ENCODE data around the gene RGL3. TPM values are rescaled to one million over a fixed set of nuclear protein-coding genes. Genes with fewer than 3 reads are reported as not detected.
A peak's percentile ranks its signal among the peaks of the same experiment; 100 is the strongest.
"Not testable (repeated sequence)": the region's sequence is repeated elsewhere in the genome, so short reads cannot be mapped to it uniquely, and the experiment has no call there.

Gene RGL3
- total RNA-seq, 5 donors from 2014 or later (not counting 1 experiment from before 2014, with no cell fraction given) = 0.22 to 0.72 (median 0.50) TPM; not detected in 2

DNA sequence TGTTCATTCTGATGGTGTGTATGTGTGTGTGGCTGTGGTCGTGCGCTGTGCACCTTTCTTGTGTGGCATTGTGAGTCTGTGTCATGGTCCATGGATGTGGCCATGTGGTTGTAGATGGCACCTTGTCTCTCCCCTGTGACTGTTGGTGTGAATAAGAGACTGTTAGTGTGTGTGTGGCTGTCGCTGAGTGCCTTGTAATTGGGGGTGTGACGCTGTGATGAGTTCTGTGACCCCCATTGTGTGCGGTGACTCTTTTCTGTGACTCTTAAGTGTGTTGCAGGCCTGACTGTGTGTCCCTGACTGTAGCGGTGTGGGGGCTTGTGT lies 63.1 kb downstream of the RGL3 start:
- Histone ChIP-seq H3K4me1 (ENCODE audit: control insufficient read depth in 1 of 2, extremely low read depth in 1 of 2, insufficient read depth in 2 of 2, low read length in 2 of 2) (peaks cover 4 to 18% of the 10 kb centered on the region in 2 experiments), H3K36me3 (ENCODE audit: control insufficient read depth in 2 of 2, extremely low read depth in 1 of 2, insufficient read depth in 1 of 2, low read length in 1 of 2) (no peaks in the 10 kb centered on the region), H3K4me3 (ENCODE audit: control insufficient read depth in 1 of 2, extremely low read depth in 1 of 2, low read length in 1 of 2) (peak overlapping the region in 1 of 2 donors; percentile 35), H3K9me3 (no peaks in the 10 kb centered on the region), H3K27me3 (replicated peaks in 1 of 2; ENCODE audit: control insufficient read depth in 2 of 2, extremely low read depth in 1 of 2, insufficient read depth in 2 of 2, low read length in 1 of 2) (peaks cover 0 to 13% of the 10 kb centered on the region in 2 experiments), H3K27ac (ENCODE audit: low read length) (no peak overlapping the region)
- 93% methylated on average over 6 of the region's 6 CpGs for WGBS (ENCODE audit: insufficient coverage)
- Mint-ChIP-seq H3K36me3 (no peaks in the 10 kb centered on the region), H3K27me3 (peaks cover 8 to 9% of the 10 kb centered on the region in 2 donors), H3K9me3 (no peaks in the 10 kb centered on the region), H3K4me3 (peak overlapping the region; percentile 65 to 84 (median 72)), H3K4me1 (peaks cover 9 to 21% (median 13%) of the 10 kb centered on the region in 3 donors), H3K27ac (no peak overlapping the region)
- DNase-seq (no peak), ATAC-seq (replicated peaks in 1 of 4) (no peak)
- ChIA-PET CTCF (no interaction called here), POLR2A (no interaction called here)

DNA sequence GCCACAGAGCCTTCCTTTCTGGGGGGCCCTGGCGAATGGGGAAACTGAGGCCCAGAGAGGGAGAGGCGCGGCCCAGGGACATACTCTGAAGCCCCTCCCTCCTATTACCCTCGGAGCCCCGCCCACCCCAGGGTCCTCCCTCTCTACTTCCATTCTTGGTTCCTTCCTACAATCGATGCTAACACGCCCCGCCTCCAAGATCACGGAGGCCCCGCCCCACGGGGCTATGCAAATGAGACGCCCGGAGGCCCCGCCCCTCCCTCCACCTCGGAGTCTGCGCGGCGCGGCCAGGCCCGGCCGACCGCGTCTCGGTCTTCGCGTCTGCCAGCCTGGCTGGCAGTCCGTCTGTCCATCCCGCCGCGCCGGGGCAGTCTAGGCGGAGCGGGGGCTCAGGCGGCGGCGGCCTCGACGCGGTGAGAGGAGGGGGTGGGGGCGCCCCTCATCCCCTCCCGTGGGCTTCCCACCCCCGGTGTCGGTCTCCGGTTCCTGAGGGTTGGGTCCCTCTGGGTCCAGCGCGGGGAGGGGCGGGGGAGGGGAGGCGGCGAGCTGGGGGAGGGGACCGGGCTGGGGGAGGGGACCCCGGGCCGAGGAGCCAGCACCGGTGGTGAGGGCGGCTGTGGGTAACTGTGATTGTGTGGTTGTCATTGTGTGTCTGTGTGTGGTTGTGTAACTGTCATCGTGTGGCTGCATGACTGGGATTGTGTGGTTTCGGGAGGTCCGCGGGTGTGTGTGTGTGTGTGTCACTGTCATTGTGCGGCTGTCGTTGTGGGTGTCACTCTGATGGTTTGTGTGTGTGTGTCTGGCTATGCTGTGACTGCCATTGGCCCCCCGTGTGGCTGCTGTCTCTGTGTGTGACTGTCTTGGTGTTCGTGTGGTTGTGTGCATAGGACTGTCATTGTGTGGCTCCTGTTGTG lies 63.7 kb downstream of the RGL3 start, which contains the start of gene PLPPR2:
PLPPR2 (plus strand) TSS at position 273 of the 914 bp plus-strand sequence. CDS start 2,242 bp downstream, outside the sequence.
- Histone ChIP-seq H3K4me3 (ENCODE audit: control insufficient read depth in 1 of 2, extremely low read depth in 1 of 2, low read length in 1 of 2) (peak within 1 kb of the TSS; percentile 26 to 35), H3K4me1 (ENCODE audit: control insufficient read depth in 1 of 2, extremely low read depth in 1 of 2, insufficient read depth in 2 of 2, low read length in 2 of 2) (peaks cover 4 to 18% of the 10 kb centered on the region in 2 experiments), H3K27me3 (replicated peaks in 1 of 2; ENCODE audit: control insufficient read depth in 2 of 2, extremely low read depth in 1 of 2, insufficient read depth in 2 of 2, low read length in 1 of 2) (peaks cover 0 to 13% of the 10 kb centered on the region in 2 experiments), H3K36me3 (ENCODE audit: control insufficient read depth in 2 of 2, extremely low read depth in 1 of 2, insufficient read depth in 1 of 2, low read length in 1 of 2) (no peaks in the 10 kb centered on the region), H3K27ac (ENCODE audit: low read length) (no peak within 1 kb of the TSS), H3K9me3 (no peaks in the 10 kb centered on the region)
- H3K9me3 Mint-ChIP-seq = no peaks in the 10 kb centered on the region
- POLR2A ChIA-PET = no interaction called here
- H3K27me3 Mint-ChIP-seq = peaks cover 8 to 9% of the 10 kb centered on the region in 2 donors
- peaks cover 9 to 21% (median 13%) of the 10 kb centered on the region in 3 donors for H3K4me1 Mint-ChIP-seq
- H3K4me3 Mint-ChIP-seq = peak within 1 kb of the TSS; percentile 65 to 84 (median 72)
- WGBS (ENCODE audit: insufficient coverage) = 8% methylated on average over 35 of the region's 62 CpGs
- CTCF ChIA-PET = no interaction called here
- no peak within 1 kb of the TSS for H3K27ac Mint-ChIP-seq
- ATAC-seq (replicated peaks in 1 of 4) = peak; percentile 80 to 97 (median 89)
- H3K36me3 Mint-ChIP-seq = no peaks in the 10 kb centered on the region
- peak; percentile 49 to 89 (median 80) for DNase-seq

DNA sequence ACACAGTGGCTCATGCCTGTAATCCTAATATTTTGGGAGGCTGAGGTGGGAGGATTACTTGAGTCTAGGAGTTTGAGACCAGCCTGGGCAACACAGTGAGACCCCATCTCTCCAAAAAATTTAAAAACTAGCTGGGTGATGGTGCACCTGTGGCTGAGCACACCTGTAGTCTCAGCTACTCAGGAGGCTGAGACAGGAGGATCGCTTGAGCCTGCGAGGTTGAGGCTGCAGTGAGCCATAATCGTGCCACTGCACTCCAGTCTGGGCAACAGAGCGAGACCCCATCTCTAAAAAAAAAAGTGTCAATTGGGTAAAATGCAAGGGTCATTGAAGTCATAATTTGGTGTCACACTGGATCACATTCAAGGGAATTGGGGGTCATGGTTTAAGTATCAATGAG lies 65.0 kb downstream of the RGL3 start:
- H3K9me3 ChIP-seq; DNase-seq; CTCF ChIA-PET; H3K27ac Mint-ChIP-seq; H3K9me3 Mint-ChIP-seq; H3K27me3 Mint-ChIP-seq; H3K4me3 ChIP-seq (ENCODE audit: control insufficient read depth in 1 of 2, extremely low read depth in 1 of 2, low read length in 1 of 2); ATAC-seq (replicated peaks in 1 of 4); H3K36me3 ChIP-seq (ENCODE audit: control insufficient read depth in 2 of 2, extremely low read depth in 1 of 2, insufficient read depth in 1 of 2, low read length in 1 of 2); POLR2A ChIA-PET; H3K36me3 Mint-ChIP-seq; H3K27ac ChIP-seq (ENCODE audit: low read length): not testable (repeated sequence)
- 100% methylated on average over 4 of the region's 4 CpGs for WGBS (ENCODE audit: insufficient coverage)
- Mint-ChIP-seq H3K4me3 (peak overlapping the region in 2 of 3 donors; percentile 43 to 84), H3K4me1 (peaks cover 9 to 21% (median 13%) of the 10 kb centered on the region in 3 donors)
- Histone ChIP-seq H3K27me3 (replicated peaks in 1 of 2; ENCODE audit: control insufficient read depth in 2 of 2, extremely low read depth in 1 of 2, insufficient read depth in 2 of 2, low read length in 1 of 2) (peaks cover 0 to 13% of the 10 kb centered on the region in 2 experiments), H3K4me1 (ENCODE audit: control insufficient read depth in 1 of 2, extremely low read depth in 1 of 2, insufficient read depth in 2 of 2, low read length in 2 of 2) (peaks cover 4 to 18% of the 10 kb centered on the region in 2 experiments)

DNA sequence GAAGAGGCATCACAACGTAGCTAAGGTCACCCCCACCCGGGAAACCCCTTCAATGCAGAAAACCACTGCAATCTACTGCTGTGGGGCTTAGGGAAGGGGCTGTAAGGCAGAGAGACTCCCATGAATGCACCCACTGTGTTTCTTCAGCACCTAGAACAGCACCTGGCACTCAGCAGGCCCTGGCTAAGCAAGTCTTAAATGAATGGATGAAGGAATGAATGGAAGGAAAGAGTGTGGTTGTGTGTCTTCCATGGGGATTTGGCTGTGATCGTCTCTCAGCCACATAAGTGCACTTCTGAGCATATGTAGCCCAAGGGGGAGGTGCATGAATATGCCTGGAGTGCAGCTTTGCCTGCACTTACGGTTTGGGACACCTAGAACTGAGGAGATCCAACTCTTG lies 69.9 kb downstream of the RGL3 start:
- Histone ChIP-seq H3K27ac (ENCODE audit: low read length) (no peak overlapping the region), H3K9me3 (no peaks in the 10 kb centered on the region), H3K4me1 (ENCODE audit: control insufficient read depth in 1 of 2, extremely low read depth in 1 of 2, insufficient read depth in 2 of 2, low read length in 2 of 2) (peaks cover 4 to 27% of the 10 kb centered on the region in 2 experiments), H3K27me3 (replicated peaks in 1 of 2; ENCODE audit: control insufficient read depth in 2 of 2, extremely low read depth in 1 of 2, insufficient read depth in 2 of 2, low read length in 1 of 2) (peaks cover 0 to 3% of the 10 kb centered on the region in 2 experiments), H3K36me3 (ENCODE audit: control insufficient read depth in 2 of 2, extremely low read depth in 1 of 2, insufficient read depth in 1 of 2, low read length in 1 of 2) (no peaks in the 10 kb centered on the region), H3K4me3 (ENCODE audit: control insufficient read depth in 1 of 2, extremely low read depth in 1 of 2, low read length in 1 of 2) (no peak overlapping the region)
- H3K9me3 Mint-ChIP-seq = peaks cover 3 to 5% (median 3%) of the 10 kb centered on the region in 3 donors
- no peak for DNase-seq
- no peaks in the 10 kb centered on the region for H3K27me3 Mint-ChIP-seq
- no peak for ATAC-seq (replicated peaks in 1 of 4)
- H3K36me3 Mint-ChIP-seq = peaks cover 8% of the 10 kb centered on the region
- WGBS (ENCODE audit: insufficient coverage) = 92% methylated on average over 1 of the region's 4 CpGs
- H3K27ac Mint-ChIP-seq = no peak overlapping the region
- peaks cover 27 to 33% (median 29%) of the 10 kb centered on the region in 3 donors for H3K4me1 Mint-ChIP-seq
- H3K4me3 Mint-ChIP-seq = no peak overlapping the region
- CTCF ChIA-PET = interaction anchor here in 1 of 2 donors (0.6 kb wide), 1 partner anchor 77 kb away, joined by 3 read pairs; no protein-coding TSS in a partner anchor
- POLR2A ChIA-PET = interaction anchor here in 1 of 2 donors (0.6 kb wide), 1 partner anchor 227 kb away, joined by 3 read pairs; no protein-coding TSS in a partner anchor

DNA sequence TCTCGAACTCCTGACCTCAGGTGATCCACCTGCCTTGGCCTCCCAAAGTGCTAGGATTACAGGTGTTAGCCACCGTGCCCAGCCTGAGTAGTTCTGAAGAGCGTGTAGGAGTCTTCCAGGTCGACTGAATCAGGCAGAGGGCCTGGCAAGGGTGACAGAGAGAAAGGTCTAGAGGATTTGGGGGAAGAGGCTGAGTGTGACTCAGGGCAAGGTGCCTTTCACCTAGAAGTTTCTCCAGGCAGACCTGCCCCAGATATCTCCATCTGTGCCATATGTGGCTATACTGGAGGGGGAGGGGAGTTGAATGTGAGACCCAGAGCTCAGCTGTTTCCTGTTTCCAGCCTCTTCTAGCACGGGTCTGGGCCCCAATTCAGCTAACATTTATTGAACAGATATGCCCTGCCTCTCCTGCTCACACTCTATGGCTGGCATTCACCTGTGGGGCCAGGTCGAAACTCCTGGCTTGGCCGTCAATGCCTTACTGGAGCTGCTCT lies 71.5 kb downstream of the RGL3 start:
- H3K4me1 ChIP-seq (ENCODE audit: control insufficient read depth in 1 of 2, extremely low read depth in 1 of 2, insufficient read depth in 2 of 2, low read length in 2 of 2) = peaks cover 4 to 27% of the 10 kb centered on the region in 2 experiments
- ATAC-seq (replicated peaks in 1 of 4) (no peak), DNase-seq (no peak)
- no peak overlapping the region for H3K27ac ChIP-seq (ENCODE audit: low read length)
- H3K27ac Mint-ChIP-seq = peak overlapping the region in 1 of 2 donors; percentile 36
- no peak overlapping the region for H3K4me3 ChIP-seq (ENCODE audit: control insufficient read depth in 1 of 2, extremely low read depth in 1 of 2, low read length in 1 of 2)
- H3K9me3 ChIP-seq = no peaks in the 10 kb centered on the region
- H3K36me3 ChIP-seq (ENCODE audit: control insufficient read depth in 2 of 2, extremely low read depth in 1 of 2, insufficient read depth in 1 of 2, low read length in 1 of 2) = peaks cover 0 to 4% of the 10 kb centered on the region in 2 donors
- H3K36me3 Mint-ChIP-seq = peaks cover 9% of the 10 kb centered on the region
- ChIA-PET CTCF (interaction anchor here in 1 of 2 donors (1.8 kb wide), 1 partner anchor 34 kb away, joined by 18 read pairs; no protein-coding TSS in a partner anchor), POLR2A (interaction anchor here in 1 of 2 donors (1.3 kb wide), 1 partner anchor 28 kb away, joined by 3 read pairs; the partner anchor contains the start of gene SWSAP1)
- peak overlapping the region; percentile 93 to 97 (median 97) for H3K4me3 Mint-ChIP-seq
- peaks cover 3 to 5% (median 3%) of the 10 kb centered on the region in 3 donors for H3K9me3 Mint-ChIP-seq
- peaks cover 27 to 33% (median 28%) of the 10 kb centered on the region in 3 donors for H3K4me1 Mint-ChIP-seq
- WGBS (ENCODE audit: insufficient coverage) = 52% methylated on average over 3 of the region's 7 CpGs
- H3K27me3 ChIP-seq (replicated peaks in 1 of 2; ENCODE audit: control insufficient read depth in 2 of 2, extremely low read depth in 1 of 2, insufficient read depth in 2 of 2, low read length in 1 of 2) = peaks cover 0 to 3% of the 10 kb centered on the region in 2 experiments
- H3K27me3 Mint-ChIP-seq = no peaks in the 10 kb centered on the region

Measured in T-cell (primary cell).